Mesangial cell (primary cell): ENCODE measurements around the gene CRB1. TPM values are rescaled to one million over a fixed set of nuclear protein-coding genes. Genes with fewer than 3 reads are reported as not detected.

Experiments
- total RNA-seq: library from RNA; depleted of rRNA; stranded (reverse); fragments of >200 nt; gene quantifications from 2 replicates; pipeline ENCODE4 v1.2.3, GENCODE V29; 2015

The CRB1 gene
- total RNA-seq, result 0.13 TPM in 1 of 2 replicates, not detected in the other

GRCh38 chr1:197268012-197268411 lies at the start of gene CRB1:
Gene CRB1 (plus strand): TSS chr1:197268252. CDS start chr1:197268413, 161 bp downstream.

Other genes with a start within 250 kb of the CRB1 start
- not detected in 2 replicates for gene F13B, start 201.0 kb upstream of the CRB1 start, total RNA-seq
- gene ASPM, start 121.6 kb upstream of the CRB1 start, total RNA-seq, result 5.2 and 49.2 TPM in 2 replicates
- gene ZBTB41, start 67.0 kb upstream of the CRB1 start, total RNA-seq, result 3.6 and 4.9 TPM in 2 replicates